Parathyroid adenoma (tissue), 2 donors: ENCODE data around the gene BMF.

Experiments
- H2AFZ ChIP-seq: fragments of 300-600 bp; sonication (generic); one replicate; pipeline ENCODE4 v1.7.0; 2017; ENCODE audit warnings: antibody characterized with exemption, mild to moderate bottlenecking
- H3K27ac ChIP-seq: fragments of 300-600 bp; sonication (generic); one replicate; pipeline ENCODE4 v1.7.0; 2017
- H3K27me3 ChIP-seq: fragments of 300-600 bp; sonication (generic); one replicate; pipeline ENCODE4 v1.7.0; 2017; ENCODE audit warnings: low read length; ENCODE audit not compliant: control insufficient read depth, insufficient read depth
- H3K36me3 ChIP-seq: fragments of 300-600 bp; sonication (generic); one replicate; pipeline ENCODE4 v1.7.0; 2017; ENCODE audit warnings: low read length; ENCODE audit not compliant: control insufficient read depth, insufficient read depth
- H3K4me1 ChIP-seq: fragments of 300-600 bp; sonication (generic); one replicate; pipeline ENCODE4 v1.7.0; 2017; ENCODE audit warnings: control low read depth
- H3K4me2 ChIP-seq: fragments of 300-600 bp; sonication (generic); one replicate; pipeline ENCODE4 v1.7.0; 2017; ENCODE audit warnings: low read length
- H3K4me3 ChIP-seq: fragments of 300-600 bp; sonication (generic); one replicate; pipeline ENCODE4 v1.7.0; 2017; ENCODE audit warnings: low read depth, low read length
- H3K79me2 ChIP-seq: fragments of 300-600 bp; sonication (generic); one replicate; pipeline ENCODE4 v1.7.0; 2017; ENCODE audit warnings: control low read depth
- H3K9ac ChIP-seq: fragments of 300-600 bp; sonication (generic); one replicate; pipeline ENCODE4 v1.7.0; 2017; ENCODE audit warnings: mild to moderate bottlenecking
- H3K9me3 ChIP-seq: fragments of 300-600 bp; sonication (generic); one replicate; pipeline ENCODE4 v1.7.0; 2017; ENCODE audit warnings: low read length; ENCODE audit not compliant: control insufficient read depth
- CTCF ChIP-seq: fragments of 300-600 bp; sonication (generic); IDR thresholded peaks from one replicate; pipeline ENCODE4 v1.7.0; 2017; ENCODE audit warnings: antibody characterized with exemption, mild to moderate bottlenecking
- donor health status: primary hyperparathyroidism.

BMF gene

DNA sequence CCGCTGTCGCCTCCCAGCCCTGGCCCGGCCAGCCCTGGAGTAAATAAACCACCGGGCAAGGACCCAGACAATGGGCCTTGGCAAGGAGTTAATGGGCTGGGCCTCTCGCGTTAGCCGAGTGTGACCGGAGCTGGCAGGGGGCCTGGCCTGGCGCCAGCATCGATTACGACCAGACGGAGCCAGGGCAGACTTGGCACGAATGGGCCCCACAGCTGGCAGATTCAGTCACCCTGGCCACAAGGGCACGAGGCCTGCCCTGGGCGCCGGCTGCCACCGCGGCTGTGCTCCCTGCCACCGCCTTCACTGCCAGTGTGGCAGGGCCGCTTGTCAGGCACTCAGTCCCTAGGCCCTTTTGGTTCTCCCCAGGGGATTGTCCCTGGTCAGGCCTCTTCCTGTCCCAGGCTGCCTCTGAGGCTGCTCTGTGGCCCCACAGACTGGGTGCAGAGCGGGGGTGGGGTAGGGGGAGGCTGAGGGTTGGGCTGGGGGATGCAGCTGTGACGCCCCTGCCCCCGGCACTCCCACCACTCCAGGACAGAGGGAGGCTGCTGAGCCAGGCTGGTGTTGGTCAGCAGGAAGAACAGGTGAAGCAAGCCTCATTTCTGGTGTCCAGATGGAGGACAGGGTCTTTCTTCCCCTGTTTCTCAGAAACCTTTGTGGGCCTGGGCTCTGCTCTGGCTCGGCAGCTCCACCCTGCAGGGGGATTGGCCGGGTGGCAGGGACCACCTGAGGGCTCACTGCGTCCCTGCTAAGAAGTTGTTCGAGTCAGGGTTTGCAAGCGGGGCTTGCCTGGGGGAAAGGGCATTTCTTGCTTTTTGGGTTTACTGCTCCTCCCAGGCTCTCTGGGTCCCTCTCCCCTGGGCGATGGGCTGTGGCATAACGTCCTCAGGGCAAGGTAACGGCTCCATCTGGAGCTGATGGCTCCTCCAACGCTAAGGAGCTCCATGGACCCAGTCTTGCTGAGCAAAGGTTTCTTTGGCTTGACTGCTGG lies 39.2 kb downstream of the BMF start:
- Histone ChIP-seq H3K27ac (peak overlapping the region; percentile 71), H3K4me1 (peaks cover 8% of the 10 kb centered on the region), H3K4me2 (peak overlapping the region; percentile 40), H3K79me2 (no peaks in the 10 kb centered on the region), H3K27me3 (no peaks in the 10 kb centered on the region), H3K9ac (no peak overlapping the region), H3K9me3 (no peaks in the 10 kb centered on the region), H3K36me3 (no peaks in the 10 kb centered on the region), H3K4me3 (no peak overlapping the region), H2AFZ (peak overlapping the region; percentile 51)
- no peak for TF ChIP-seq CTCF

DNA sequence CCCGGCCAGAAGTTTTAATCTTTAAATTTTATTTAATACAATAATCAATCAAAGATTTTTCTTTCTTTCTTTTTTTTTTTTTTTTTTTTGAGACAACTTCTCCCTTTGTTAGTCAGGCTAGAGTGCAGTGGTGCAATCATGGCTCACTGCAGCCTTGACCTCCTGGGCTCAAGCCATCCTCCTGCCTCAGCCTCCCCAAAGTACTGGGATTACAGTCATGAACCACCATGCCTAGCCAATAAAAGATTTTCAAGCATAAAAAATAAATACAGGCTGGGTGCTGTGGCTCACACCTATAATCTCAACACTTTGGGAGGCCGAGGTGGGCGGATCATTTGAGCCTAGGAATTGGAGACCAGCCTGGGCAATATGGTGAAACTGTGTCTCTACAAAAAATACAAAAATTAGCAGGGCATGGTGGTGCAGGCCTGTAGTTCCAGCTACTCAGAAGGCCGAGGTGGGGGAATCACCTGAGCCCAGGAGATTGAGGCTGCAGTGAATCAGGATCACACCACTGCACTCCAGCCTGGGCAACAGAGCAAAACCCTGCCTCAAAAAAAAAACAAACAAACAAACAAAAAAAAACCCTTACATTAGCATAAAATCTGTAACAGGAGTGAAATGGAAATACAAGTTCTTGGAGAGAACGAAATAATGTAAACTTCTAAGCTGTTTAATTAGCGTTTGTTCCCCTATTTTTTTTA lies 40.6 kb downstream of the BMF start:
- Histone ChIP-seq H3K9ac (no peak overlapping the region), H3K27me3 (no peaks in the 10 kb centered on the region), H3K9me3 (no peaks in the 10 kb centered on the region), H3K36me3 (no peaks in the 10 kb centered on the region), H2AFZ (no peak overlapping the region), H3K4me2 (no peak overlapping the region), H3K79me2 (no peaks in the 10 kb centered on the region), H3K4me1 (peaks cover 8% of the 10 kb centered on the region), H3K4me3 (no peak overlapping the region), H3K27ac (no peak overlapping the region)
- no peak for TF ChIP-seq CTCF

DNA sequence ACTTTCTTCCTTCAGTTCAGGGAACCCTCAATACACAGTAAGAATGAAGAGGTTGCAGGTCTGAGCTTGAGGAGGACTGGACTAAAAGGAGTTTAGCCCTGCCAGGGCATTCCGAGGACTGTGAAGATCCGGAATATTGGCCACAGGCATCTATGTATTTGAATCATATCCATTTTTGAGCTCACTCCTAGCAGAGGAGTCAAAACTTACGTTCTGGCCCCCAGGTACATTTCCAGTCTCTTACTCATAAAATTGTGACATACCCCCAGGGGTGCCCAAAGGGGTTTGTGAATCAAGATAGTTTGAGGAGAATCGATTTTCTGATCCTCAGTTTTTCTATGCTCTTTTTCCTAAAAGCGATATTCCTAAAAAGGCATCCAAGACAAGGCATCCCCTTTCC lies 42.1 kb downstream of the BMF start:
- no peaks in the 10 kb centered on the region for H3K27me3 ChIP-seq
- no peak overlapping the region for H3K9ac ChIP-seq
- no peak for TF ChIP-seq CTCF
- H3K36me3 ChIP-seq: no peaks in the 10 kb centered on the region
- H3K4me3 ChIP-seq: no peak overlapping the region
- no peaks in the 10 kb centered on the region for H3K79me2 ChIP-seq
- no peak overlapping the region for H3K4me2 ChIP-seq
- no peak overlapping the region for H2AFZ ChIP-seq
- peaks cover 8% of the 10 kb centered on the region for H3K4me1 ChIP-seq
- H3K27ac ChIP-seq: no peak overlapping the region
- no peaks in the 10 kb centered on the region for H3K9me3 ChIP-seq

- Histone ChIP-seq H3K4me1 (peaks cover 8% of the 10 kb centered on the region), H2AFZ (no peak overlapping the region), H3K79me2 (no peaks in the 10 kb centered on the region), H3K27ac (no peak overlapping the region), H3K27me3 (no peaks in the 10 kb centered on the region), H3K9me3 (no peaks in the 10 kb centered on the region), H3K36me3 (no peaks in the 10 kb centered on the region), H3K9ac (no peak overlapping the region), H3K4me3 (no peak overlapping the region), H3K4me2 (no peak overlapping the region)
- no peak for TF ChIP-seq CTCF
Measured at GRCh38 chr15:40065166-40065565, 43.5 kb downstream of the BMF start.
